ENCODE results near the gene ADPRM.

Gene ADPRM

DNA sequence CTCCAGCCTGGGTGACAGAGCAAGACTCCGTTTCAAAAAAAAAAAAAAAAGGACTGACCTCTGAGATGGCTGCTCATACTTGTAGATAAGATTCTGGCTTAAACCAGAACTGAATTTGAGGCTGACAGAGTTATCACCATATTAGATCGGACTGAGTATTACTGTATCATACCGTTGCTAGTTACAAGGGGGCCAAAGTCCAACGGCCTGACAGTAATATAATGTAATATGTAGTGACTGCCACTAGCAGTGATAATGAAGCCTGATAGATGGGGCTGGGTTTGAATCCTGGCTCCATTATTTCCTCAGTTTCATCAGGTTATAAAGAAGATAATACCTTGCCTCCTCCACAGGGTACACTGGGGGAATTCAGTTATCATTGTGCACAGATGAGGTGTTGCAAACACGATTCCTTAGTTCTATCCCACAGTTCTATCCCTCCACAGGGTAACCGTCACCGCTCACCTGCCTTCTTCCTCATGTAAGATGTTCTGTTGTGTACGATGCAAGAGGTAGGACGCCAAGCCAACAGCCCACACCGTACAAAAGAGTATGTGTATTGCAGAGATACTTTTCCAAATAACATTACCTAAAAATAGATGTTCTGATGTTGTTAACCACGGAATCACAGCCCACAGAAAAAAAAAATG is 27.3 kb downstream of the ADPRM start:
- TF ChIP-seq EZH2 (IDR thresholded peaks at IDR 0.05; ENCODE audit: borderline replicate concordance, low read depth, low read length, severe bottlenecking), result no peak
- TF ChIP-seq, protein P1, sequence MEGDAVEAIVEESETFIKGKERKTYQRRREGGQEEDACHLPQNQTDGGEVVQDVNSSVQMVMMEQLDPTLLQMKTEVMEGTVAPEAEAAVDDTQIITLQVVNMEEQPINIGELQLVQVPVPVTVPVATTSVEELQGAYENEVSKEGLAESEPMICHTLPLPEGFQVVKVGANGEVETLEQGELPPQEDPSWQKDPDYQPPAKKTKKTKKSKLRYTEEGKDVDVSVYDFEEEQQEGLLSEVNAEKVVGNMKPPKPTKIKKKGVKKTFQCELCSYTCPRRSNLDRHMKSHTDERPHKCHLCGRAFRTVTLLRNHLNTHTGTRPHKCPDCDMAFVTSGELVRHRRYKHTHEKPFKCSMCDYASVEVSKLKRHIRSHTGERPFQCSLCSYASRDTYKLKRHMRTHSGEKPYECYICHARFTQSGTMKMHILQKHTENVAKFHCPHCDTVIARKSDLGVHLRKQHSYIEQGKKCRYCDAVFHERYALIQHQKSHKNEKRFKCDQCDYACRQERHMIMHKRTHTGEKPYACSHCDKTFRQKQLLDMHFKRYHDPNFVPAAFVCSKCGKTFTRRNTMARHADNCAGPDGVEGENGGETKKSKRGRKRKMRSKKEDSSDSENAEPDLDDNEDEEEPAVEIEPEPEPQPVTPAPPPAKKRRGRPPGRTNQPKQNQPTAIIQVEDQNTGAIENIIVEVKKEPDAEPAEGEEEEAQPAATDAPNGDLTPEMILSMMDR (IDR thresholded peaks at IDR 0.05; ENCODE audit: borderline replicate concordance, extremely low read depth, low read length, poor library complexity, severe bottlenecking), result no peak
- Histone ChIP-seq H2AFZ (ENCODE audit: low read depth, low read length) (no peak overlapping the region), H3K27ac (ENCODE audit: low read length) (no peak overlapping the region), H3K27me3 (ENCODE audit: insufficient read depth, low read length, poor library complexity) (no peaks in the 10 kb centered on the region), H3K4me3 (ENCODE audit: low read depth in 1 of 2, low read length in 2 of 2) (no peak overlapping the region), H3K4me2 (ENCODE audit: insufficient read depth, low read length) (no peak overlapping the region), H3K4me1 (ENCODE audit: insufficient read depth, low read length) (no peaks in the 10 kb centered on the region), H3K79me2 (ENCODE audit: insufficient read depth, low read length) (no peaks in the 10 kb centered on the region), H4K20me1 (ENCODE audit: insufficient read depth, low read length) (no peaks in the 10 kb centered on the region), H3K36me3 (ENCODE audit: insufficient read depth, low read length) (no peaks in the 10 kb centered on the region), H3K9me3 (ENCODE audit: insufficient read depth, low read length, severe bottlenecking) (no peaks in the 10 kb centered on the region), H3K9ac (ENCODE audit: low read depth, low read length) (no peak overlapping the region)
- ATAC-seq (ENCODE audit: insufficient read depth, low read depth) (no peak), DNase-seq (no peak)

DNA sequence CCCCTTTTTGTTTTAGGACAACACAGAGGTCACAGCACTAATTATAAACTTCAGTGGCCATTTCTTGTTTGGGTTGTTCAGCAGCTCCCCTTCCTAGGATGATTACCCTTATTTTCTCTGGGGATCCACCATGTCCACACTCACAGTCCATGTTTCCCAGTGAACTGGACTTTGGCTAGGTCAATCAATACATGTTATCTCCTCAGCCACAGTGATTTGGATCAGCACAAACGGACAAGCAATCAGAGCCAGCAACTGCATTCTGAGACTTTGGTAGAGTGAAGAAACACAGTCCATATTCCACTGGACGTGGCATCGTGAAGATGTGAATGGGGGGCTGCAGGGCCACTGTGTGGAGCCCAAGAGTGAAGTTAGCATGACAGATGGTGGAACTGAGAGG is 27.9 kb downstream of the ADPRM start:
- no peak overlapping the region for H3K4me3 ChIP-seq (ENCODE audit: low read depth in 1 of 2, low read length in 2 of 2)
- ATAC-seq (ENCODE audit: insufficient read depth, low read depth) (no peak), DNase-seq (no peak)
- no peaks in the 10 kb centered on the region for H3K27me3 ChIP-seq (ENCODE audit: insufficient read depth, low read length, poor library complexity)
- H3K4me2 ChIP-seq (ENCODE audit: insufficient read depth, low read length), result no peak overlapping the region
- H3K4me1 ChIP-seq (ENCODE audit: insufficient read depth, low read length), result no peaks in the 10 kb centered on the region
- H3K9me3 ChIP-seq (ENCODE audit: insufficient read depth, low read length, severe bottlenecking), result no peaks in the 10 kb centered on the region
- no peak overlapping the region for H2AFZ ChIP-seq (ENCODE audit: low read depth, low read length)
- no peak overlapping the region for H3K27ac ChIP-seq (ENCODE audit: low read length)
- TF ChIP-seq EZH2 (IDR thresholded peaks at IDR 0.05; ENCODE audit: borderline replicate concordance, low read depth, low read length, severe bottlenecking), result no peak
- TF ChIP-seq, protein P1 (IDR thresholded peaks at IDR 0.05; ENCODE audit: borderline replicate concordance, extremely low read depth, low read length, poor library complexity, severe bottlenecking), result no peak
- H3K79me2 ChIP-seq (ENCODE audit: insufficient read depth, low read length), result no peaks in the 10 kb centered on the region
- H3K9ac ChIP-seq (ENCODE audit: low read depth, low read length), result no peak overlapping the region
- H4K20me1 ChIP-seq (ENCODE audit: insufficient read depth, low read length), result no peaks in the 10 kb centered on the region
- no peaks in the 10 kb centered on the region for H3K36me3 ChIP-seq (ENCODE audit: insufficient read depth, low read length)

DNA sequence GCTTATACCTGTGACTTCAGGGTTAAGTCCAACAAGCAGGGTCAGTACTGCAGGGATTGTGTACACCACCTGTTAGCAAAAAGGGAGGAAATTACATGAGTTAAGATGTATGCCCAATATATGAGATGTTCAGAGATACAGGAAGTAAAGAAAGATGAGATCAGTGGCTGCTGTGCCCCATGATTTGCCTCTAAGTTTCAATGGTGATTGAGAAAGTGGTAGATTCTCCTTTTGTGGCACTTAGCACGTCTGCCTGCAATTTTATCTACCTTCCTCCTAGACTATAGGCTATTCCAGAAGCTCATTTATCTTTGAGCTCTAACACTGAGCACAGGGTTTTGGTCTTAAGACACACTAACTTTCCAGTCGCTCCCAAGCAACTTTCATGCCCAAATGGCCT is 28.8 kb downstream of the ADPRM start:
- H4K20me1 ChIP-seq (ENCODE audit: insufficient read depth, low read length), result no peaks in the 10 kb centered on the region
- H2AFZ ChIP-seq (ENCODE audit: low read depth, low read length), result no peak overlapping the region
- no peaks in the 10 kb centered on the region for H3K27me3 ChIP-seq (ENCODE audit: insufficient read depth, low read length, poor library complexity)
- H3K36me3 ChIP-seq (ENCODE audit: insufficient read depth, low read length), result no peaks in the 10 kb centered on the region
- no peaks in the 10 kb centered on the region for H3K9me3 ChIP-seq (ENCODE audit: insufficient read depth, low read length, severe bottlenecking)
- H3K9ac ChIP-seq (ENCODE audit: low read depth, low read length), result no peak overlapping the region
- TF ChIP-seq, protein P1 (IDR thresholded peaks at IDR 0.05; ENCODE audit: borderline replicate concordance, extremely low read depth, low read length, poor library complexity, severe bottlenecking), result no peak
- TF ChIP-seq EZH2 (IDR thresholded peaks at IDR 0.05; ENCODE audit: borderline replicate concordance, low read depth, low read length, severe bottlenecking), result no peak
- DNase-seq, result no peak
- H3K4me3 ChIP-seq (ENCODE audit: low read depth in 1 of 2, low read length in 2 of 2), result no peak overlapping the region
- H3K4me1 ChIP-seq (ENCODE audit: insufficient read depth, low read length), result no peaks in the 10 kb centered on the region
- ATAC-seq (ENCODE audit: insufficient read depth, low read depth), result no peak
- no peaks in the 10 kb centered on the region for H3K79me2 ChIP-seq (ENCODE audit: insufficient read depth, low read length)
- no peak overlapping the region for H3K4me2 ChIP-seq (ENCODE audit: insufficient read depth, low read length)
- no peak overlapping the region for H3K27ac ChIP-seq (ENCODE audit: low read length)
